ENCODE data around the gene B3GNT2. TPM values are rescaled to one million over a fixed set of nuclear protein-coding genes. Genes with fewer than 3 reads are reported as not detected.

B3GNT2 gene
- total RNA-seq, 1 donor from 2014 or later = 46.6 TPM

DNA sequence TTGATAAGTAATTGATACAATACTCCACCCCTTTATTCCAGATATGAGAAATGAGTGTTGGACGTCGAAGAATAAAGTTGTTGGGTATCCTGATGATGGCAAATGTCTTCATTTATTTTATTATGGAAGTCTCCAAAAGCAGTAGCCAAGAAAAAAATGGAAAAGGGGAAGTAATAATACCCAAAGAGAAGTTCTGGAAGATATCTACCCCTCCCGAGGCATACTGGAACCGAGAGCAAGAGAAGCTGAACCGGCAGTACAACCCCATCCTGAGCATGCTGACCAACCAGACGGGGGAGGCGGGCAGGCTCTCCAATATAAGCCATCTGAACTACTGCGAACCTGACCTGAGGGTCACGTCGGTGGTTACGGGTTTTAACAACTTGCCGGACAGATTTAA, 26.3 kb downstream of the B3GNT2 start:
- H3K36me3 ChIP-seq (ENCODE audit: control insufficient read depth, insufficient read depth, low read length) = no peaks in the 10 kb centered on the region
- DNase-seq (ENCODE audit: low read depth) = no peak
- TF ChIP-seq, protein P1, sequence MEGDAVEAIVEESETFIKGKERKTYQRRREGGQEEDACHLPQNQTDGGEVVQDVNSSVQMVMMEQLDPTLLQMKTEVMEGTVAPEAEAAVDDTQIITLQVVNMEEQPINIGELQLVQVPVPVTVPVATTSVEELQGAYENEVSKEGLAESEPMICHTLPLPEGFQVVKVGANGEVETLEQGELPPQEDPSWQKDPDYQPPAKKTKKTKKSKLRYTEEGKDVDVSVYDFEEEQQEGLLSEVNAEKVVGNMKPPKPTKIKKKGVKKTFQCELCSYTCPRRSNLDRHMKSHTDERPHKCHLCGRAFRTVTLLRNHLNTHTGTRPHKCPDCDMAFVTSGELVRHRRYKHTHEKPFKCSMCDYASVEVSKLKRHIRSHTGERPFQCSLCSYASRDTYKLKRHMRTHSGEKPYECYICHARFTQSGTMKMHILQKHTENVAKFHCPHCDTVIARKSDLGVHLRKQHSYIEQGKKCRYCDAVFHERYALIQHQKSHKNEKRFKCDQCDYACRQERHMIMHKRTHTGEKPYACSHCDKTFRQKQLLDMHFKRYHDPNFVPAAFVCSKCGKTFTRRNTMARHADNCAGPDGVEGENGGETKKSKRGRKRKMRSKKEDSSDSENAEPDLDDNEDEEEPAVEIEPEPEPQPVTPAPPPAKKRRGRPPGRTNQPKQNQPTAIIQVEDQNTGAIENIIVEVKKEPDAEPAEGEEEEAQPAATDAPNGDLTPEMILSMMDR (IDR thresholded peaks at IDR 0.05; ENCODE audit: insufficient read depth, low read length, severe bottlenecking) = no peak
- no peak for FAIRE-seq
- H3K27me3 ChIP-seq (ENCODE audit: control insufficient read depth, insufficient read depth, low read length) = no peaks in the 10 kb centered on the region
- H3K4me3 ChIP-seq (ENCODE audit: low read depth, low read length) = no peak overlapping the region

GRCh38 chr2:62222674-62223073, 26.8 kb downstream of the B3GNT2 start:
- H3K36me3 ChIP-seq (ENCODE audit: control insufficient read depth, insufficient read depth, low read length) = no peaks in the 10 kb centered on the region
- no peak overlapping the region for H3K4me3 ChIP-seq (ENCODE audit: low read depth, low read length)
- H3K27me3 ChIP-seq (ENCODE audit: control insufficient read depth, insufficient read depth, low read length) = no peaks in the 10 kb centered on the region
- DNase-seq (ENCODE audit: low read depth) (no peak), FAIRE-seq (no peak)
- TF ChIP-seq, protein P1 (IDR thresholded peaks at IDR 0.05; ENCODE audit: insufficient read depth, low read length, severe bottlenecking) = no peak

- no peak for FAIRE-seq
- no peak for DNase-seq (ENCODE audit: low read depth)
- Histone ChIP-seq H3K4me3 (ENCODE audit: low read depth, low read length) (no peak overlapping the region), H3K36me3 (ENCODE audit: control insufficient read depth, insufficient read depth, low read length) (no peaks in the 10 kb centered on the region), H3K27me3 (ENCODE audit: control insufficient read depth, insufficient read depth, low read length) (no peaks in the 10 kb centered on the region)
- TF ChIP-seq, protein P1 (IDR thresholded peaks at IDR 0.05; ENCODE audit: insufficient read depth, low read length, severe bottlenecking) = no peak
Observed at GRCh38 chr2:62224976-62225375, 29.1 kb downstream of the B3GNT2 start.

DNA sequence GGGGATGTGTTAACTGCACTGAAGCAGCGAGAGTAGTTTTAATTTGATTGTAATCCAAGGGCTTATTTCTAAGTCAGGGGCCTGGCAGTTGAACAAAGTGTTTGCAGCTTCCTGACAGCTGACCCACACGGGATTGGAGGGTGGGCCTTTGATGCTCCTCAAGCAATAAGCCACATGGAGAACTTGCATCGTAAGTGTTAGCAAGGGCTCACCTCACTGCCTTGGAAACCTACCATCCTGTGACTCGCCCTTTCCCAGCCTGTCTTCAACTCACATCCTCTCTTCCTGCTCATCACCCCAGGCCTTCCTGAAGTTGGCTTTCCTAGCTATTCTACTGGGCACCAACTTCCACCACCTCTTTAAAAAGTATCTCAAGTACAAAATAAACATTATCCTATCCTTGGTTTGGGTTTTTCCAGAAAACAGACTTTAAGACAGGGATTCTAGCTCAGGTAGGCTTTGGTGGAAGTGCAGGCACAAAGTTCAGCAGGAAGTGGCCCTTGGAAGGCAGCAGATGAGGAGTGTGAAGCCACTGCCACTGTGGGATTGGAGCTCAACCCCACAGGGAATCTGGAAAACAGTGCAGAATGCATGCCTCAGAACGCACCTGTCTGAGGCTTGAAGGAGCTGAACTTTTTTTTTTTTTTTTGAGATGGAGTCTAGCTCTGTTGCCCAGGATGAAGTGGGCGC, 31.6 kb downstream of the B3GNT2 start:
- no peak overlapping the region for H3K4me3 ChIP-seq (ENCODE audit: low read depth, low read length)
- H3K27me3 ChIP-seq (ENCODE audit: control insufficient read depth, insufficient read depth, low read length) = no peaks in the 10 kb centered on the region
- TF ChIP-seq, protein P1 (IDR thresholded peaks at IDR 0.05; ENCODE audit: insufficient read depth, low read length, severe bottlenecking) = no peak
- FAIRE-seq = no peak
- H3K36me3 ChIP-seq (ENCODE audit: control insufficient read depth, insufficient read depth, low read length) = no peaks in the 10 kb centered on the region
- DNase-seq (ENCODE audit: low read depth) = peak; percentile 8

DNA sequence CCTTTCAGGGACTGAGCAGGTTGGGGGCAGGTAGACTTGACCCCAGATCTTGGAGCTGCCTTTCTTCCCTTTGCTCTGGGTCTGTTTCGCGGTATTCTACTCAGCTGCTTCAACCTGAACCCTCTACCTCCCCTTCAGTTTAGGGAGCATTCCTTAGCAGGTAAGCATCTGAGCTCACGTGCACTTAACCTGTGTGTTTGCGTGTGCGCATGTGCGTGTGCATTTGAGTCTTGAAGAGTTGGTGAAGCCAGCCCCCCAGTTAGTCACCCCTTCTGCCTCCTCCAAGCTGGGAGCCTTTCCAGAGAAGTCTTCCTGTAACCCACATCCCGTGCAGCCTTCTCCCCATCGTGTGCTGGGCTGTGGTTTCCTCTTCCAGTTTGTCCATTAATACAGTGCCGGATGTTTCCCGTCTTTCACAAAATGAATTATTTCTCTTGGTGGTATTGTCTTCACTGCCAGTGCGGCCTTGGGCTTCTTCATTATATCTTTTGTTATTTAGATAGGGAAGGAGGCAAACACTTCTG, 33.2 kb downstream of the B3GNT2 start:
- TF ChIP-seq, protein P1 (IDR thresholded peaks at IDR 0.05; ENCODE audit: insufficient read depth, low read length, severe bottlenecking) = no peak

GRCh38 chr2:62231541-62231940, 35.6 kb downstream of the B3GNT2 start:
- no peak for FAIRE-seq
- no peaks in the 10 kb centered on the region for H3K36me3 ChIP-seq (ENCODE audit: control insufficient read depth, insufficient read depth, low read length)

More for the DNA sequence above, 33.2 kb downstream of the B3GNT2 start:
- no peaks in the 10 kb centered on the region for H3K36me3 ChIP-seq (ENCODE audit: control insufficient read depth, insufficient read depth, low read length)
- no peaks in the 10 kb centered on the region for H3K27me3 ChIP-seq (ENCODE audit: control insufficient read depth, insufficient read depth, low read length)
- FAIRE-seq (no peak), DNase-seq (ENCODE audit: low read depth) (no peak)
- no peak overlapping the region for H3K4me3 ChIP-seq (ENCODE audit: low read depth, low read length)

More at GRCh38 chr2:62231541-62231940, 35.6 kb downstream of the B3GNT2 start:
- H3K4me3 ChIP-seq (ENCODE audit: low read depth, low read length) = no peak overlapping the region
- no peak for DNase-seq (ENCODE audit: low read depth)
- TF ChIP-seq, protein P1 (IDR thresholded peaks at IDR 0.05; ENCODE audit: insufficient read depth, low read length, severe bottlenecking) = no peak
- no peaks in the 10 kb centered on the region for H3K27me3 ChIP-seq (ENCODE audit: control insufficient read depth, insufficient read depth, low read length)
